Measurements from ENCODE around the gene IL32.

IL32 gene

DNA sequence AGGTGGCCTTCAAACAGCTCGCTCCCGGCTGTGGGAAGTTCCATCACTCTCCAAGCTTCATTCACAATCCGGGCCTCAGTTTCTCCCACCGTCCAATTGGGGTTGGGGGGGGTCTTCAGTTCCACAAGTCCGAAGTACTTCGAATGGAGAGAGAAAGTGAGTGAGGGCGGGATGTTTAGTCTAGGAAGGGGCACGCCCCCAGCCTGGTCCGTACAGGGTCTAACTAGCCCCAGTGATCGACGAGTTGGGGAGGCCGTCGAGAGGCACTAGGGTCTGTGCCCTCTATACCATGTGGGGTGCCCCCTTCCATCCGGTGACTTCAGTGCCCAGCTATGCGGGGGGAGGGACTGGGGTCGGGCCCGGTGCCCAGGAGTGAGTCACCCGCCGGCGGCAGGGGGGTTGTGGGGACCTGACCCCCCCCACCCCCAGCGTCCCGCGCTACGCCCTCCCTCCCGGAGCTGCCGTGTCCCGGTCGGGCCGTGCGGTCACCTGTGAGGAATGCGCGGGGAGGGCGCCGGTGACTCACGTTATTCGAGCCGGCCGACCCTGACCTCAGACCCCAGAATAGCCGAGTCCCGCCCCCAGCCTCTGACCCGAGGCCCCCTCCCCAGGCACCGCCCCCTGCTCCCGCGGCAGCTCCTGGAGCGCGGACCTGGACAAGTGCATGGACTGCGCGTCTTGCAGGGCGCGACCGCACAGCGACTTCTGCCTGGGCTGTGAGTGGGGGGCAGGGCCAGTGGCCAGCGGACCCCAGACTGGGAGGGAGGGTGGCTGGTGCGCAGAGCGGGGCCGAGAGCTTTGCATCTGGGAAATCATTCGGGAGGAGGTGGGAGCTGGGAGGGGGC is 44.6 kb upstream of the IL32 start (continued):
- TF ChIP-seq, protein P1, sequence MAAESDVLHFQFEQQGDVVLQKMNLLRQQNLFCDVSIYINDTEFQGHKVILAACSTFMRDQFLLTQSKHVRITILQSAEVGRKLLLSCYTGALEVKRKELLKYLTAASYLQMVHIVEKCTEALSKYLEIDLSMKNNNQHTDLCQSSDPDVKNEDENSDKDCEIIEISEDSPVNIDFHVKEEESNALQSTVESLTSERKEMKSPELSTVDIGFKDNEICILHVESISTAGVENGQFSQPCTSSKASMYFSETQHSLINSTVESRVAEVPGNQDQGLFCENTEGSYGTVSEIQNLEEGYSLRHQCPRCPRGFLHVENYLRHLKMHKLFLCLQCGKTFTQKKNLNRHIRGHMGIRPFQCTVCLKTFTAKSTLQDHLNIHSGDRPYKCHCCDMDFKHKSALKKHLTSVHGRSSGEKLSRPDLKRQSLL (tag by site-specific recombination; IDR thresholded peaks at IDR 0.05) = no peak
- TF ChIP-seq ZNF324 (tag by site-specific recombination; IDR thresholded peaks at IDR 0.05) = peak; percentile 96
- no peak for TF ChIP-seq ZNF112 (tag by site-specific recombination; IDR thresholded peaks at IDR 0.05)
- TF ChIP-seq KLF8 (tag by site-specific recombination; IDR thresholded peaks at IDR 0.05) = peak; percentile 90
- TF ChIP-seq ZNF341 (tag by site-specific recombination; IDR thresholded peaks at IDR 0.05; ENCODE audit: low read depth) = peak; percentile 69
- TF ChIP-seq, protein P2, sequence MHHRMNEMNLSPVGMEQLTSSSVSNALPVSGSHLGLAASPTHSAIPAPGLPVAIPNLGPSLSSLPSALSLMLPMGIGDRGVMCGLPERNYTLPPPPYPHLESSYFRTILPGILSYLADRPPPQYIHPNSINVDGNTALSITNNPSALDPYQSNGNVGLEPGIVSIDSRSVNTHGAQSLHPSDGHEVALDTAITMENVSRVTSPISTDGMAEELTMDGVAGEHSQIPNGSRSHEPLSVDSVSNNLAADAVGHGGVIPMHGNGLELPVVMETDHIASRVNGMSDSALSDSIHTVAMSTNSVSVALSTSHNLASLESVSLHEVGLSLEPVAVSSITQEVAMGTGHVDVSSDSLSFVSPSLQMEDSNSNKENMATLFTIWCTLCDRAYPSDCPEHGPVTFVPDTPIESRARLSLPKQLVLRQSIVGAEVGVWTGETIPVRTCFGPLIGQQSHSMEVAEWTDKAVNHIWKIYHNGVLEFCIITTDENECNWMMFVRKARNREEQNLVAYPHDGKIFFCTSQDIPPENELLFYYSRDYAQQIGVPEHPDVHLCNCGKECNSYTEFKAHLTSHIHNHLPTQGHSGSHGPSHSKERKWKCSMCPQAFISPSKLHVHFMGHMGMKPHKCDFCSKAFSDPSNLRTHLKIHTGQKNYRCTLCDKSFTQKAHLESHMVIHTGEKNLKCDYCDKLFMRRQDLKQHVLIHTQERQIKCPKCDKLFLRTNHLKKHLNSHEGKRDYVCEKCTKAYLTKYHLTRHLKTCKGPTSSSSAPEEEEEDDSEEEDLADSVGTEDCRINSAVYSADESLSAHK (tag by site-specific recombination; IDR thresholded peaks at IDR 0.05) = peak; percentile 71
- TF ChIP-seq, protein P3, sequence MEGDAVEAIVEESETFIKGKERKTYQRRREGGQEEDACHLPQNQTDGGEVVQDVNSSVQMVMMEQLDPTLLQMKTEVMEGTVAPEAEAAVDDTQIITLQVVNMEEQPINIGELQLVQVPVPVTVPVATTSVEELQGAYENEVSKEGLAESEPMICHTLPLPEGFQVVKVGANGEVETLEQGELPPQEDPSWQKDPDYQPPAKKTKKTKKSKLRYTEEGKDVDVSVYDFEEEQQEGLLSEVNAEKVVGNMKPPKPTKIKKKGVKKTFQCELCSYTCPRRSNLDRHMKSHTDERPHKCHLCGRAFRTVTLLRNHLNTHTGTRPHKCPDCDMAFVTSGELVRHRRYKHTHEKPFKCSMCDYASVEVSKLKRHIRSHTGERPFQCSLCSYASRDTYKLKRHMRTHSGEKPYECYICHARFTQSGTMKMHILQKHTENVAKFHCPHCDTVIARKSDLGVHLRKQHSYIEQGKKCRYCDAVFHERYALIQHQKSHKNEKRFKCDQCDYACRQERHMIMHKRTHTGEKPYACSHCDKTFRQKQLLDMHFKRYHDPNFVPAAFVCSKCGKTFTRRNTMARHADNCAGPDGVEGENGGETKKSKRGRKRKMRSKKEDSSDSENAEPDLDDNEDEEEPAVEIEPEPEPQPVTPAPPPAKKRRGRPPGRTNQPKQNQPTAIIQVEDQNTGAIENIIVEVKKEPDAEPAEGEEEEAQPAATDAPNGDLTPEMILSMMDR (tag by site-specific recombination; IDR thresholded peaks at IDR 0.05) = no peak
- TF ChIP-seq ZNF677 (tag by site-specific recombination; IDR thresholded peaks at IDR 0.05) = no peak
- peak; percentile 90 for TF ChIP-seq ZNF10 (tag by site-specific recombination; IDR thresholded peaks at IDR 0.05)
- no peak for TF ChIP-seq ZNF561 (tag by site-specific recombination; IDR thresholded peaks at IDR 0.05; ENCODE audit: borderline replicate concordance)
- no peak for TF ChIP-seq ZNF530 (tag by site-specific recombination; IDR thresholded peaks at IDR 0.05; ENCODE audit: low read depth)
- peak; percentile 32 for TF ChIP-seq ZBTB17 (tag by site-specific recombination; IDR thresholded peaks at IDR 0.05)
- TF ChIP-seq ZNF473 (tag by site-specific recombination; IDR thresholded peaks at IDR 0.05) = no peak
- TF ChIP-seq ZNF211 (tag by site-specific recombination; IDR thresholded peaks at IDR 0.05; ENCODE audit: low read depth) = no peak
- no peak for TF ChIP-seq ZNF837 (tag by site-specific recombination; IDR thresholded peaks at IDR 0.05)
- TF ChIP-seq, protein P4, sequence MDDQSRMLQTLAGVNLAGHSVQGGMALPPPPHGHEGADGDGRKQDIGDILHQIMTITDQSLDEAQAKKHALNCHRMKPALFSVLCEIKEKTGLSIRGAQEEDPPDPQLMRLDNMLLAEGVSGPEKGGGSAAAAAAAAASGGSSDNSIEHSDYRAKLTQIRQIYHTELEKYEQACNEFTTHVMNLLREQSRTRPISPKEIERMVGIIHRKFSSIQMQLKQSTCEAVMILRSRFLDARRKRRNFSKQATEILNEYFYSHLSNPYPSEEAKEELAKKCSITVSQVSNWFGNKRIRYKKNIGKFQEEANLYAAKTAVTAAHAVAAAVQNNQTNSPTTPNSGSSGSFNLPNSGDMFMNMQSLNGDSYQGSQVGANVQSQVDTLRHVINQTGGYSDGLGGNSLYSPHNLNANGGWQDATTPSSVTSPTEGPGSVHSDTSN (CRISPR knock-in tag; IDR thresholded peaks at IDR 0.05) = 0 out of 2 replicates have a peak, but pooled peaks have one; percentile 37
- TF ChIP-seq ZNF777 (tag by site-specific recombination; IDR thresholded peaks at IDR 0.05; ENCODE audit: borderline replicate concordance) = peak; percentile 56; the same call in 1 of the 2 replicates
- peak; percentile 86; the same call in 1 of the 2 replicates for TF ChIP-seq ZSCAN23 (tag by site-specific recombination; IDR thresholded peaks at IDR 0.05)
- peak; percentile 96 for TF ChIP-seq ZNF629 (tag by site-specific recombination; IDR thresholded peaks at IDR 0.05)
- TF ChIP-seq, protein P5, sequence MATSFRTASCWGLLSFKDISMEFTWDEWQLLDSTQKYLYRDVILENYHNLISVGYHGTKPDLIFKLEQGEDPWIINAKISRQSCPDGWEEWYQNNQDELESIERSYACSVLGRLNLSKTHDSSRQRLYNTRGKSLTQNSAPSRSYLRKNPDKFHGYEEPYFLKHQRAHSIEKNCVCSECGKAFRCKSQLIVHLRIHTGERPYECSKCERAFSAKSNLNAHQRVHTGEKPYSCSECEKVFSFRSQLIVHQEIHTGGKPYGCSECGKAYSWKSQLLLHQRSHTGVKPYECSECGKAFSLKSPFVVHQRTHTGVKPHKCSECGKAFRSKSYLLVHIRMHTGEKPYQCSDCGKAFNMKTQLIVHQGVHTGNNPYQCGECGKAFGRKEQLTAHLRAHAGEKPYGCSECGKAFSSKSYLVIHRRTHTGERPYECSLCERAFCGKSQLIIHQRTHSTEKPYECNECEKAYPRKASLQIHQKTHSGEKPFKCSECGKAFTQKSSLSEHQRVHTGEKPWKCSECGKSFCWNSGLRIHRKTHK (tag by site-specific recombination; IDR thresholded peaks at IDR 0.05) = no peak
- peak; percentile 93 for TF ChIP-seq KLF16 (tag by site-specific recombination; IDR thresholded peaks at IDR 0.05)
- TF ChIP-seq SALL2 (tag by site-specific recombination; IDR thresholded peaks at IDR 0.05; ENCODE audit: borderline replicate concordance) = no peak
- TF ChIP-seq ZNF560 (tag by site-specific recombination; IDR thresholded peaks at IDR 0.05; ENCODE audit: borderline replicate concordance) = no peak
- TF ChIP-seq ZNF596 (tag by site-specific recombination; IDR thresholded peaks at IDR 0.05) = no peak
- TF ChIP-seq ZNF416 (tag by site-specific recombination; IDR thresholded peaks at IDR 0.05) = no peak
- TF ChIP-seq ZNF221 (tag by site-specific recombination; IDR thresholded peaks at IDR 0.05; ENCODE audit: borderline replicate concordance) = no peak
- TF ChIP-seq, protein P6, sequence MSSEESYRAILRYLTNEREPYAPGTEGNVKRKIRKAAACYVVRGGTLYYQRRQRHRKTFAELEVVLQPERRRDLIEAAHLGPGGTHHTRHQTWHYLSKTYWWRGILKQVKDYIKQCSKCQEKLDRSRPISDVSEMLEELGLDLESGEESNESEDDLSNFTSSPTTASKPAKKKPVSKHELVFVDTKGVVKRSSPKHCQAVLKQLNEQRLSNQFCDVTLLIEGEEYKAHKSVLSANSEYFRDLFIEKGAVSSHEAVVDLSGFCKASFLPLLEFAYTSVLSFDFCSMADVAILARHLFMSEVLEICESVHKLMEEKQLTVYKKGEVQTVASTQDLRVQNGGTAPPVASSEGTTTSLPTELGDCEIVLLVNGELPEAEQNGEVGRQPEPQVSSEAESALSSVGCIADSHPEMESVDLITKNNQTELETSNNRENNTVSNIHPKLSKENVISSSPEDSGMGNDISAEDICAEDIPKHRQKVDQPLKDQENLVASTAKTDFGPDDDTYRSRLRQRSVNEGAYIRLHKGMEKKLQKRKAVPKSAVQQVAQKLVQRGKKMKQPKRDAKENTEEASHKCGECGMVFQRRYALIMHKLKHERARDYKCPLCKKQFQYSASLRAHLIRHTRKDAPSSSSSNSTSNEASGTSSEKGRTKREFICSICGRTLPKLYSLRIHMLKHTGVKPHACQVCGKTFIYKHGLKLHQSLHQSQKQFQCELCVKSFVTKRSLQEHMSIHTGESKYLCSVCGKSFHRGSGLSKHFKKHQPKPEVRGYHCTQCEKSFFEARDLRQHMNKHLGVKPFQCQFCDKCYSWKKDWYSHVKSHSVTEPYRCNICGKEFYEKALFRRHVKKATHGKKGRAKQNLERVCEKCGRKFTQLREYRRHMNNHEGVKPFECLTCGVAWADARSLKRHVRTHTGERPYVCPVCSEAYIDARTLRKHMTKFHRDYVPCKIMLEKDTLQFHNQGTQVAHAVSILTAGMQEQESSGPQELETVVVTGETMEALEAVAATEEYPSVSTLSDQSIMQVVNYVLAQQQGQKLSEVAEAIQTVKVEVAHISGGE (tag by site-specific recombination; conservative IDR thresholded peaks at IDR 0.05; ENCODE audit: low read depth) = no peak
- TF ChIP-seq ZNF776 (tag by site-specific recombination; IDR thresholded peaks at IDR 0.05; ENCODE audit: borderline replicate concordance) = no peak

Data from HEK293 (cell line).